Measurements from ENCODE around the gene PAPPA. TPM values are rescaled to one million over a fixed set of nuclear protein-coding genes. Genes with fewer than 3 reads are reported as not detected.

Gene PAPPA
- total and polyA plus RNA-seq, 9 of the 15 experiments (the other 6 are each of a cell fraction or from before 2014, with no cell fraction given), result 0.06 to 0.18 (median 0.11) TPM

DNA sequence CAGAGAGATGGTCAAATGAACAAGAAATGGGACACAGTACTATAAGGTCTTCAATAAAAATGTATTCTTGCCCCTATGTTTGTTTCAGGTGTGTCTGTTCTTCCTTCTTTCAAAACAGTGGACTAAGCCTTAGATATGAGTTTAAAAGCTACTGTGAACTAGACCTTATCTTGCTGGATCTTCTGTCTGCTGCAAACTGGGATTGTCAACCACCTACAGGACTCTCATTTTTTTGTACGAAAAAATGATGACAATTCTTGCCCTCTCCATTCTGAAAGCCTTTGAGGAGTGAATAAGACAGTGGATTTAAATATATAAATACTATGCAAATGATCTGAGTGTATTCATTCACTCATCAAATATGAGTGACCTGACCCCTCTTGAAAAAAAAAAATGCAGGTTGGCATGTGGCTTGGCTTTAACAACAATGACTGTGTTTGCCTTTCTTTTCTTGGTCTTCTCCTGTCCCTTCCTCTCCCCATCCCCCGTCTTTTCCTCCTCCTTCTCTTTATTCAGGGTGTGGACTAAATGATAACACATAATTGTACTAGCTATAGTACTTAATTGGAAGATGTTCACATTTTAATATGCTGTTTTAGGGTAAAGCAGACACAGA, 298.0 kb downstream of the PAPPA start:
- H3K9me3 ChIP-seq (replicated peaks; ENCODE audit: control insufficient read depth, insufficient read depth, low read depth, low read length), result peaks cover 1% of the 10 kb centered on the region; the same call in 1 of the 2 replicates
- H3K4me2 ChIP-seq (ENCODE audit: insufficient read depth, low read length), result peak overlapping the region; percentile 7; the same call in 1 of the 2 replicates
- H3K9me1 ChIP-seq (ENCODE audit: control insufficient read depth, insufficient read depth, low read length), result no peaks in the 10 kb centered on the region
- ChIA-PET POLR2A (interaction anchor here (0.6 to 1.8 kb wide), 9 partner anchors 9 to 296 kb away, joined by 3 to 5 read pairs (median 3); no protein-coding TSS in a partner anchor), CTCF (ENCODE audit: low intra/inter-chr PET ratio) (no interaction called here)
- H3K36me3 ChIP-seq (ENCODE audit: control insufficient read depth, insufficient read depth, low read length), result no peaks in the 10 kb centered on the region
- BruUV-seq (replicated peaks), result no TSS peak
- 8% methylated on average over 2 of the region's 2 CpGs for WGBS (ENCODE audit: insufficient coverage, low coverage, missing lambda C conversion rate)
- peaks cover 5 to 25% of the 10 kb centered on the region in 2 experiments; a peak in 4 of 5 replicates for H3K4me1 ChIP-seq (replicated peaks in 1 of 2; ENCODE audit: control insufficient read depth in 2 of 2, insufficient read depth in 2 of 2, low read length in 2 of 2)
- H3K9ac ChIP-seq (ENCODE audit: insufficient read depth in 1 of 2, low read depth in 2 of 2, low read length in 2 of 2), result no peak overlapping the region
- no peak for FAIRE-seq
- no peak overlapping the region for H3K4me3 ChIP-seq
- H3K27me3 ChIP-seq (ENCODE audit: control insufficient read depth in 2 of 2, insufficient read depth in 2 of 2, low read length in 2 of 2), result no peaks in the 10 kb centered on the region
- H4K20me1 ChIP-seq (replicated peaks; ENCODE audit: control insufficient read depth, insufficient read depth, low read length), result no peaks in the 10 kb centered on the region
- intact Hi-C loops (cut with micrococcal nuclease) (no loop called here), in situ Hi-C loops (cut with MboI) (no loop called here)
- H2AFZ ChIP-seq (ENCODE audit: low read depth, low read length), result peak overlapping the region; percentile 11
- H3K79me2 ChIP-seq (ENCODE audit: control insufficient read depth, insufficient read depth, low read length), result no peaks in the 10 kb centered on the region
- no peak for DNase-seq (ENCODE audit: extremely low read depth in 1 of 4, low spot score in 3 of 4)
- H3K27ac ChIP-seq (ENCODE audit: extremely low read depth, low read depth, low read length), result peak overlapping the region; percentile 11; the same call in 1 of the 3 replicates
- ATAC-seq, result peak; percentile 61
- 0 out of 2 replicates have a peak, but pooled peaks have one; percentile 9 for TF ChIP-seq JUND (IDR thresholded peaks at IDR 0.05; ENCODE audit: borderline replicate concordance, low read depth, low read length)
- peak; percentile 23; the same call in 1 of the 3 replicates for TF ChIP-seq JUND (tag; IDR thresholded peaks at IDR 0.05; ENCODE audit: borderline replicate concordance, low read depth, low read length)
- TF ChIP-seq NFXL1 (CRISPR knock-in tag; IDR thresholded peaks at IDR 0.05), result no peak
- TF ChIP-seq NR2F6 (CRISPR knock-in tag; IDR thresholded peaks at IDR 0.05), result no peak
- TF ChIP-seq, protein P1, sequence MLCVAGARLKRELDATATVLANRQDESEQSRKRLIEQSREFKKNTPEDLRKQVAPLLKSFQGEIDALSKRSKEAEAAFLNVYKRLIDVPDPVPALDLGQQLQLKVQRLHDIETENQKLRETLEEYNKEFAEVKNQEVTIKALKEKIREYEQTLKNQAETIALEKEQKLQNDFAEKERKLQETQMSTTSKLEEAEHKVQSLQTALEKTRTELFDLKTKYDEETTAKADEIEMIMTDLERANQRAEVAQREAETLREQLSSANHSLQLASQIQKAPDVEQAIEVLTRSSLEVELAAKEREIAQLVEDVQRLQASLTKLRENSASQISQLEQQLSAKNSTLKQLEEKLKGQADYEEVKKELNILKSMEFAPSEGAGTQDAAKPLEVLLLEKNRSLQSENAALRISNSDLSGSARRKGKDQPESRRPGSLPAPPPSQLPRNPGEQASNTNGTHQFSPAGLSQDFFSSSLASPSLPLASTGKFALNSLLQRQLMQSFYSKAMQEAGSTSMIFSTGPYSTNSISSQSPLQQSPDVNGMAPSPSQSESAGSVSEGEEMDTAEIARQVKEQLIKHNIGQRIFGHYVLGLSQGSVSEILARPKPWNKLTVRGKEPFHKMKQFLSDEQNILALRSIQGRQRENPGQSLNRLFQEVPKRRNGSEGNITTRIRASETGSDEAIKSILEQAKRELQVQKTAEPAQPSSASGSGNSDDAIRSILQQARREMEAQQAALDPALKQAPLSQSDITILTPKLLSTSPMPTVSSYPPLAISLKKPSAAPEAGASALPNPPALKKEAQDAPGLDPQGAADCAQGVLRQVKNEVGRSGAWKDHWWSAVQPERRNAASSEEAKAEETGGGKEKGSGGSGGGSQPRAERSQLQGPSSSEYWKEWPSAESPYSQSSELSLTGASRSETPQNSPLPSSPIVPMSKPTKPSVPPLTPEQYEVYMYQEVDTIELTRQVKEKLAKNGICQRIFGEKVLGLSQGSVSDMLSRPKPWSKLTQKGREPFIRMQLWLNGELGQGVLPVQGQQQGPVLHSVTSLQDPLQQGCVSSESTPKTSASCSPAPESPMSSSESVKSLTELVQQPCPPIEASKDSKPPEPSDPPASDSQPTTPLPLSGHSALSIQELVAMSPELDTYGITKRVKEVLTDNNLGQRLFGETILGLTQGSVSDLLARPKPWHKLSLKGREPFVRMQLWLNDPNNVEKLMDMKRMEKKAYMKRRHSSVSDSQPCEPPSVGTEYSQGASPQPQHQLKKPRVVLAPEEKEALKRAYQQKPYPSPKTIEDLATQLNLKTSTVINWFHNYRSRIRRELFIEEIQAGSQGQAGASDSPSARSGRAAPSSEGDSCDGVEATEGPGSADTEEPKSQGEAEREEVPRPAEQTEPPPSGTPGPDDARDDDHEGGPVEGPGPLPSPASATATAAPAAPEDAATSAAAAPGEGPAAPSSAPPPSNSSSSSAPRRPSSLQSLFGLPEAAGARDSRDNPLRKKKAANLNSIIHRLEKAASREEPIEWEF (CRISPR knock-in tag; IDR thresholded peaks at IDR 0.05), result no peak
- TF ChIP-seq CXXC5 (CRISPR knock-in tag; IDR thresholded peaks at IDR 0.05), result 0 out of 2 replicates have a peak, but pooled peaks have one; percentile 13
- no peak for TF ChIP-seq WHSC1 (IDR thresholded peaks at IDR 0.05; ENCODE audit: low read length)
- no peak for TF ChIP-seq CC2D1A (IDR thresholded peaks at IDR 0.05)
- no peak for TF ChIP-seq MAFF (IDR thresholded peaks at IDR 0.05; ENCODE audit: low read length)
- TF ChIP-seq ZFX (CRISPR knock-in tag; IDR thresholded peaks at IDR 0.05), result no peak
- no peak for TF ChIP-seq CREM (IDR thresholded peaks at IDR 0.05; ENCODE audit: low read depth)
- no peak for TF ChIP-seq ZC3H4 (CRISPR knock-in tag; IDR thresholded peaks at IDR 0.05; ENCODE audit: borderline replicate concordance)
- TF ChIP-seq MEIS2 (IDR thresholded peaks at IDR 0.05; ENCODE audit: partially characterized antibody), result peak; percentile 15
- TF ChIP-seq KDM4B (IDR thresholded peaks at IDR 0.05; ENCODE audit: borderline replicate concordance in 2 of 2, low read depth in 1 of 2), result no peak
- TF ChIP-seq, protein P2, sequence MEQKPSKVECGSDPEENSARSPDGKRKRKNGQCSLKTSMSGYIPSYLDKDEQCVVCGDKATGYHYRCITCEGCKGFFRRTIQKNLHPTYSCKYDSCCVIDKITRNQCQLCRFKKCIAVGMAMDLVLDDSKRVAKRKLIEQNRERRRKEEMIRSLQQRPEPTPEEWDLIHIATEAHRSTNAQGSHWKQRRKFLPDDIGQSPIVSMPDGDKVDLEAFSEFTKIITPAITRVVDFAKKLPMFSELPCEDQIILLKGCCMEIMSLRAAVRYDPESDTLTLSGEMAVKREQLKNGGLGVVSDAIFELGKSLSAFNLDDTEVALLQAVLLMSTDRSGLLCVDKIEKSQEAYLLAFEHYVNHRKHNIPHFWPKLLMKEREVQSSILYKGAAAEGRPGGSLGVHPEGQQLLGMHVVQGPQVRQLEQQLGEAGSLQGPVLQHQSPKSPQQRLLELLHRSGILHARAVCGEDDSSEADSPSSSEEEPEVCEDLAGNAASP (IDR thresholded peaks at IDR 0.05), result no peak
- TF ChIP-seq NR4A1 (CRISPR knock-in tag; IDR thresholded peaks at IDR 0.05), result no peak
- TF ChIP-seq NR4A1 (tag; IDR thresholded peaks at IDR 0.05), result no peak
